Measurements from ENCODE around the gene CS. TPM values are rescaled to one million over a fixed set of nuclear protein-coding genes. Genes with fewer than 3 reads are reported as not detected.

The CS gene
- total RNA-seq, 3 donors from 2014 or later (not counting 1 experiment from before 2014, with no cell fraction given): 185 to 190 (median 188) TPM

DNA sequence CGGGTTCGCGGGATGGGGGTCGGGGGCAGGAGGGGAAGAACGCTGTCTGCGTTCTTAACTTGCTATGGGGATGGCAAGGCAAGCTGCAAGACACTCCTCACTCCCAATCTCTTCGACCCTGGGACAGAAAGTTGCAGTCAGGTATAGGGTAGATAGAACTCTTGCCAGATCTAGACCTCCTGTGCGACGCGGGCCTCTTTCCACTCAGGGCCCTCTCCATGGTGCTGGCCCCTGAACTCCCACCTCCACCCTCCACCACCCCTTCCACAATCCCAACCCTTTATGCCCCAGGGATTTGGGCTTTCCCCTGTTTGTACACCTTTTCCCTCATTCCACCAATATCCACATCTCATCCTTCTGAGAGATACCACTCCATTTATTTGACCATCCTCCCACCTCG, 75.2 kb downstream of the CS start:
- Mint-ChIP-seq H3K27me3 (ENCODE audit: low read depth in 2 of 2) (no peaks in the 10 kb centered on the region), H3K9me3 (no peaks in the 10 kb centered on the region), H3K4me1 (peaks cover 48 to 53% of the 10 kb centered on the region in 2 donors), H3K4me3 (peak overlapping the region; percentile 92), H3K27ac (peak overlapping the region; percentile 100), H3K36me3 (no peaks in the 10 kb centered on the region)
- Histone ChIP-seq H3K4me3 (ENCODE audit: low read length) (peak overlapping the region; percentile 56), H3K9me3 (ENCODE audit: control insufficient read depth, insufficient read depth, low read length) (no peaks in the 10 kb centered on the region), H3K27ac (ENCODE audit: low read length) (peak overlapping the region; percentile 70), H3K4me1 (ENCODE audit: control insufficient read depth, insufficient read depth, low read length) (peaks cover 46% of the 10 kb centered on the region), H3K27me3 (ENCODE audit: control insufficient read depth, insufficient read depth, low read length) (no peaks in the 10 kb centered on the region), H3K36me3 (ENCODE audit: control insufficient read depth, insufficient read depth, low read length) (peaks cover 2% of the 10 kb centered on the region)
- intact Hi-C loops (cut with micrococcal nuclease): loop anchor here (5.0 to 10.0 kb wide), 3 partner anchors 32 to 253 kb away; partner anchors contain the start of genes ANKRD52, RAB5B and RPS26
- WGBS (ENCODE audit: insufficient coverage): 87% methylated on average over 10 of the region's 11 CpGs
- ATAC-seq: no peak
- TF ChIP-seq, protein P1, sequence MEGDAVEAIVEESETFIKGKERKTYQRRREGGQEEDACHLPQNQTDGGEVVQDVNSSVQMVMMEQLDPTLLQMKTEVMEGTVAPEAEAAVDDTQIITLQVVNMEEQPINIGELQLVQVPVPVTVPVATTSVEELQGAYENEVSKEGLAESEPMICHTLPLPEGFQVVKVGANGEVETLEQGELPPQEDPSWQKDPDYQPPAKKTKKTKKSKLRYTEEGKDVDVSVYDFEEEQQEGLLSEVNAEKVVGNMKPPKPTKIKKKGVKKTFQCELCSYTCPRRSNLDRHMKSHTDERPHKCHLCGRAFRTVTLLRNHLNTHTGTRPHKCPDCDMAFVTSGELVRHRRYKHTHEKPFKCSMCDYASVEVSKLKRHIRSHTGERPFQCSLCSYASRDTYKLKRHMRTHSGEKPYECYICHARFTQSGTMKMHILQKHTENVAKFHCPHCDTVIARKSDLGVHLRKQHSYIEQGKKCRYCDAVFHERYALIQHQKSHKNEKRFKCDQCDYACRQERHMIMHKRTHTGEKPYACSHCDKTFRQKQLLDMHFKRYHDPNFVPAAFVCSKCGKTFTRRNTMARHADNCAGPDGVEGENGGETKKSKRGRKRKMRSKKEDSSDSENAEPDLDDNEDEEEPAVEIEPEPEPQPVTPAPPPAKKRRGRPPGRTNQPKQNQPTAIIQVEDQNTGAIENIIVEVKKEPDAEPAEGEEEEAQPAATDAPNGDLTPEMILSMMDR (IDR thresholded peaks at IDR 0.05): no peak
- peak in 1 of 2 donors; percentile 31 for DNase-seq

DNA sequence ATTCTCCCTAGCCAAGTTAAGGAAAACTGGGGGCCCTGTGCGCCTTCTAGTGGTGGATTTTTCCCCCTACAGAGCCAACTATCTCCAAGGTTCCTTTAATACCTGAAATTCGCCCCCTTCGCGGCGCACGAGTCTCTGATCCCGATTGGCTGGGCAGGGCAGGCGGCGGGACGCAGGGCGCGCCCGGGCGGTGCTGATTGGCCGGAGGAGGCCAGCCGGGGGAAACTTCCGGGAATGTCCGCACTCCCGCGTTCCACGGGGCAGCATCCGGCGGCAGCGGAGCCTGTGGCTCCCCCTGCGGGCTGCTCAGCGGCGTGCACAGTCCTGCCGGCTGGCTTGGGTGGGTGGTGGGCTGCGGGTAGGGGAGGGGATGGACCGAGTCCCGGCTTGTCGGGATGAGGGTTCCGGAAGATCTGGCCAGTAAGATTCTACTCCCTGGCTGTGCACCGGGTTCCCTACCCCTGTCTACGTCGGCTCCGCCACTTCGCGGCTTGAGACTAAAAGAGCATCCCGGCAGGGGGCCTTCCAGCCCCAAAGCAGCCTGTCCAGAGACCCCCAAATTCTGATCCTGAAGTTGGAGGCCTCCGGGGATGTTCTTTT, 75.9 kb downstream of the CS start, which contains the start of gene NABP2:
Gene NABP2, plus strand, starts transcription at position 241 of the 600 bp plus-strand sequence. CDS start 515 bp downstream, outside the sequence.
- ATAC-seq: peak; percentile 70 to 86 (median 79)
- Mint-ChIP-seq H3K4me3 (peak within 1 kb of the TSS; percentile 92), H3K4me1 (peaks cover 48 to 53% of the 10 kb centered on the region in 2 donors), H3K36me3 (no peaks in the 10 kb centered on the region), H3K27ac (peak within 1 kb of the TSS; percentile 100), H3K9me3 (no peaks in the 10 kb centered on the region), H3K27me3 (ENCODE audit: low read depth in 2 of 2) (no peaks in the 10 kb centered on the region)
- peak within 1 kb of the TSS; percentile 56 for H3K4me3 ChIP-seq (ENCODE audit: low read length)
- H3K36me3 ChIP-seq (ENCODE audit: control insufficient read depth, insufficient read depth, low read length): peaks cover 2% of the 10 kb centered on the region
- peaks cover 47% of the 10 kb centered on the region for H3K4me1 ChIP-seq (ENCODE audit: control insufficient read depth, insufficient read depth, low read length)
- intact Hi-C loops (cut with micrococcal nuclease): loop anchor here (5.0 to 10.0 kb wide), 3 partner anchors 33 to 252 kb away; partner anchors contain the start of genes ANKRD52, RAB5B and RPS26
- DNase-seq: peak; percentile 85 to 96
- H3K9me3 ChIP-seq (ENCODE audit: control insufficient read depth, insufficient read depth, low read length): no peaks in the 10 kb centered on the region
- peak within 1 kb of the TSS; percentile 70 for H3K27ac ChIP-seq (ENCODE audit: low read length)
- WGBS (ENCODE audit: insufficient coverage): 1% methylated on average over 41 of the region's 41 CpGs
- TF ChIP-seq, protein P1 (IDR thresholded peaks at IDR 0.05): peak; percentile 91
- no peaks in the 10 kb centered on the region for H3K27me3 ChIP-seq (ENCODE audit: control insufficient read depth, insufficient read depth, low read length)

DNA sequence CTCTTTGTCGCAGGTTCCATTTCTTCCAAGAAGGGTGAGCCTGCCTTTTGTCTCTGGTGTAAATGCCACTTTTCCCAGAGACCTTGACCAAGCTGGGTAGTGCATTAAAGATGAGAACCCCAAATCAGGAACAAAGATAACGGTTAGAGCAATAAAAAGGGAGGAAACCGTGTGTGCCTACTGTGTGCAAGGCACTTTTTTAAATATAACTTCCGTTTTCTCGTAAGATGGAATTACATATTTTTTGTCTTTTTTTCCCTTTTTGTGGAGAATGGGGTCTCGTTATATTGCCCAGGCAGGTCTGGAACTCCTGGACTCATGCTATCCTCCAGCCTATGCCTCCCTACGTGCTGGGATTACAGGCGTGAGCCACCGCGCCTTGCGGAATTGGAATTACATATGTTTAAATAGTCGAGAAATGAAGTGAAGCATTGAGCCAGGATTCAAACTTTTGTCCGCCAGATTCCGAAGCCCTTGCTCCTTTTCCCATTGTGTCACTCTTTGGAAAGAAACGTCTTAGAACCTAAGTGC, 76.5 kb downstream of the CS start:
- H3K4me1 Mint-ChIP-seq: peaks cover 48 to 53% of the 10 kb centered on the region in 2 donors
- H3K36me3 Mint-ChIP-seq: no peaks in the 10 kb centered on the region
- H3K4me1 ChIP-seq (ENCODE audit: control insufficient read depth, insufficient read depth, low read length): peaks cover 47% of the 10 kb centered on the region
- 46% methylated on average over 15 of the region's 15 CpGs for WGBS (ENCODE audit: insufficient coverage)
- H3K4me3 Mint-ChIP-seq: peak overlapping the region; percentile 92
- H3K27ac Mint-ChIP-seq: peak overlapping the region; percentile 100
- peak overlapping the region; percentile 56 for H3K4me3 ChIP-seq (ENCODE audit: low read length)
- DNase-seq (peak in 1 of 2 donors; percentile 24), ATAC-seq (no peak)
- peak overlapping the region; percentile 70 for H3K27ac ChIP-seq (ENCODE audit: low read length)
- H3K36me3 ChIP-seq (ENCODE audit: control insufficient read depth, insufficient read depth, low read length): peaks cover 2% of the 10 kb centered on the region
- no peaks in the 10 kb centered on the region for H3K9me3 ChIP-seq (ENCODE audit: control insufficient read depth, insufficient read depth, low read length)
- H3K9me3 Mint-ChIP-seq: no peaks in the 10 kb centered on the region
- H3K27me3 Mint-ChIP-seq (ENCODE audit: low read depth in 2 of 2): no peaks in the 10 kb centered on the region
- no peaks in the 10 kb centered on the region for H3K27me3 ChIP-seq (ENCODE audit: control insufficient read depth, insufficient read depth, low read length)
- TF ChIP-seq, protein P1 (IDR thresholded peaks at IDR 0.05): no peak
- intact Hi-C loops (cut with micrococcal nuclease): loop anchor here (5.0 to 10.0 kb wide), 3 partner anchors 34 to 251 kb away; partner anchors contain the start of genes ANKRD52, RAB5B and RPS26

Data from natural killer cell (primary cell).